ENCODE measurements around the gene CSGALNACT2. TPM values are rescaled to one million over a fixed set of nuclear protein-coding genes. Genes with fewer than 3 reads are reported as not detected.
A peak's percentile ranks its signal among the peaks of the same experiment; 100 is the strongest.

Gene CSGALNACT2
- total RNA-seq, 2 donors from 2014 or later, result 35.9 to 45.1 TPM

GRCh38 chr10:43200538-43201390, 62.5 kb downstream of the CSGALNACT2 start:
- Histone ChIP-seq H3K9me3 (no peaks in the 10 kb centered on the region), H3K36me3 (no peaks in the 10 kb centered on the region), H3K27ac (no peak overlapping the region), H3K27me3 (replicated peaks; ENCODE audit: insufficient read depth) (no peaks in the 10 kb centered on the region), H3K4me1 (ENCODE audit: control insufficient read depth in 1 of 2, low read depth in 2 of 2) (peaks cover 0 to 9% of the 10 kb centered on the region in 2 donors), H3K4me3 (no peak overlapping the region)
- TF ChIP-seq, protein P1, sequence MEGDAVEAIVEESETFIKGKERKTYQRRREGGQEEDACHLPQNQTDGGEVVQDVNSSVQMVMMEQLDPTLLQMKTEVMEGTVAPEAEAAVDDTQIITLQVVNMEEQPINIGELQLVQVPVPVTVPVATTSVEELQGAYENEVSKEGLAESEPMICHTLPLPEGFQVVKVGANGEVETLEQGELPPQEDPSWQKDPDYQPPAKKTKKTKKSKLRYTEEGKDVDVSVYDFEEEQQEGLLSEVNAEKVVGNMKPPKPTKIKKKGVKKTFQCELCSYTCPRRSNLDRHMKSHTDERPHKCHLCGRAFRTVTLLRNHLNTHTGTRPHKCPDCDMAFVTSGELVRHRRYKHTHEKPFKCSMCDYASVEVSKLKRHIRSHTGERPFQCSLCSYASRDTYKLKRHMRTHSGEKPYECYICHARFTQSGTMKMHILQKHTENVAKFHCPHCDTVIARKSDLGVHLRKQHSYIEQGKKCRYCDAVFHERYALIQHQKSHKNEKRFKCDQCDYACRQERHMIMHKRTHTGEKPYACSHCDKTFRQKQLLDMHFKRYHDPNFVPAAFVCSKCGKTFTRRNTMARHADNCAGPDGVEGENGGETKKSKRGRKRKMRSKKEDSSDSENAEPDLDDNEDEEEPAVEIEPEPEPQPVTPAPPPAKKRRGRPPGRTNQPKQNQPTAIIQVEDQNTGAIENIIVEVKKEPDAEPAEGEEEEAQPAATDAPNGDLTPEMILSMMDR (IDR thresholded peaks at IDR 0.05), result no peak
- ATAC-seq (ENCODE audit: insufficient number of reproducible peaks, low FRiP score, low read depth) (no peak), DNase-seq (ENCODE audit: low spot score) (no peak)

DNA sequence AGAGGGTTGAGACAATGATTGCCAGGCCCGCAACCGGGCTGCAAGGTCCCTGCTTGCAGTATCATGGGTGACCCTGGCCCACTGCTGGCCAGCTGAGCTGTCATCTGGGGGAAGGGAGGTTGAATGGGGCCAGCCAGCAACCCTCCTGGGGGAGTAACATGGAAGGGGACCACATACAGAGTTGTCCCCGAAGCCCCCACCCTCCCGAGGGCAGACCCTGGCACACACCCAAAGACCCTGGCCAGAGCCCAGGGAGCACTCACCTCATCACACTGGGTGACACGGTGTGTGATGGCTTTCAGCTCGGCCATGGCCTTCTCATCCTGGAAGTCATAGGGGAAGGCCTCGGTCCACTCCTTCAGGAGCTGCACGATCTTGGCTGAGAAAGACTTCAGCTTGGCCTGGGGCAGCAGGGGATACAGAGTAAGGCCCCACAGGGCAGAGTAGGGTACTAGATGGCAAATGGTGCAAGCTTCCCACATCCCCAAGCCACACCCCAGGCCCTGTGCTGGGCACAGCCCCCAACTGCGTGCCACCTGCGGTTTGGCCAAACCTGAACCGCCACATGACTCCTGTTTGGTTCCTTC, 63.4 kb downstream of the CSGALNACT2 start:
- H3K4me3 ChIP-seq, result peak overlapping the region; percentile 69
- H3K27me3 ChIP-seq (replicated peaks; ENCODE audit: insufficient read depth), result no peaks in the 10 kb centered on the region
- H3K27ac ChIP-seq, result no peak overlapping the region
- H3K36me3 ChIP-seq, result no peaks in the 10 kb centered on the region
- DNase-seq (ENCODE audit: low spot score) (no peak), ATAC-seq (ENCODE audit: insufficient number of reproducible peaks, low FRiP score, low read depth) (no peak)
- H3K4me1 ChIP-seq (ENCODE audit: control insufficient read depth in 1 of 2, low read depth in 2 of 2), result peaks cover 0 to 9% of the 10 kb centered on the region in 2 donors
- H3K9me3 ChIP-seq, result no peaks in the 10 kb centered on the region
- TF ChIP-seq, protein P1 (IDR thresholded peaks at IDR 0.05), result no peak

DNA sequence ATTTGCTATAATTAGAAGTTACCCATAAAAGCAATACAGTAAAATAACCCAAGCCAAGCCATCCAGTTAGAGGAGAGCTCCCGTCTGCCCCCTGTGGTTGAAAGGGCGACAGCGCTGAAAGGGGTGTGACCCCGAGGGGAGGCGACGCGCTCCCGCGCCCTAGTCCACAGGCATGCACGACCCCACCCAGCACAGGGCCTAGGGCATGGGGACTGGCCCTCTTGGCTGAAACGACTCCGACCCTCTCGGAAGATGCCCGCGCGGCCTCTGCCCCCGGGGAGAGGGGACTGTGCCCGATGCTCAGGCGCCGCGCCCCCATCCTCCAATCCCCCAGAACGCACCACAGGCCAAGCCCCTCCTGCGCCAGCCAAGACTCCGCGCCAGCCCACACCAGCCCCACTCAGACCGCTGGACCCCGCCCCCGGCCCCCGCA, 64.0 kb downstream of the CSGALNACT2 start:
- Histone ChIP-seq H3K36me3 (no peaks in the 10 kb centered on the region), H3K27me3 (replicated peaks; ENCODE audit: insufficient read depth) (no peaks in the 10 kb centered on the region), H3K9me3 (no peaks in the 10 kb centered on the region), H3K27ac (no peak overlapping the region), H3K4me1 (ENCODE audit: control insufficient read depth in 1 of 2, low read depth in 2 of 2) (peaks cover 0 to 9% of the 10 kb centered on the region in 2 donors), H3K4me3 (peak overlapping the region; percentile 69)
- DNase-seq (ENCODE audit: low spot score), result no peak
- TF ChIP-seq, protein P1 (IDR thresholded peaks at IDR 0.05), result peak; percentile 31
- no peak for ATAC-seq (ENCODE audit: insufficient number of reproducible peaks, low FRiP score, low read depth)

- no peak for ATAC-seq (ENCODE audit: insufficient number of reproducible peaks, low FRiP score, low read depth)
- Histone ChIP-seq H3K27me3 (replicated peaks; ENCODE audit: insufficient read depth) (no peaks in the 10 kb centered on the region), H3K4me1 (ENCODE audit: control insufficient read depth in 1 of 2, low read depth in 2 of 2) (peaks cover 0 to 9% of the 10 kb centered on the region in 2 donors), H3K4me3 (peak overlapping the region; percentile 69), H3K27ac (no peak overlapping the region), H3K36me3 (no peaks in the 10 kb centered on the region), H3K9me3 (no peaks in the 10 kb centered on the region)
- no peak for DNase-seq (ENCODE audit: low spot score)
- TF ChIP-seq, protein P1 (IDR thresholded peaks at IDR 0.05), result no peak
These were observed 64.6 kb downstream of the CSGALNACT2 start for GRCh38 chr10:43202657-43203447.
